GM18873 (cell line): ENCODE results near the gene TMPRSS9.
"Not testable (repeated sequence)": the region's sequence is repeated elsewhere in the genome, so short reads cannot be mapped to it uniquely, and the experiment has no call there.

ENCODE experiments used
- ATAC-seq: cut with Tn5 transposase; IDR thresholded peaks from one replicate; pipeline ENCODE4 v1.9.1; 2021; ENCODE audit warnings: mild to moderate bottlenecking, moderate library complexity, moderate number of reproducible peaks; ENCODE audit not compliant: unreplicated experiment, low FRiP score

TMPRSS9 gene

GRCh38 chr19:2341244-2341751 is 18.8 kb upstream of the TMPRSS9 start:
- ATAC-seq, result no peak

- ATAC-seq, result no peak
Measured at GRCh38 chr19:2341982-2342381, 18.1 kb upstream of the TMPRSS9 start.

- ATAC-seq, result no peak
Measured at GRCh38 chr19:2342656-2343288, 17.3 kb upstream of the TMPRSS9 start.

GRCh38 chr19:2343289-2343982 is 16.6 kb upstream of the TMPRSS9 start:
- no peak for ATAC-seq

- no peak for ATAC-seq
Measured at GRCh38 chr19:2344381-2344870, 15.6 kb upstream of the TMPRSS9 start.

GRCh38 chr19:2345076-2345475 is 15.0 kb upstream of the TMPRSS9 start:
- no peak for ATAC-seq

- no peak for ATAC-seq
Measured at GRCh38 chr19:2345794-2346663, 14.0 kb upstream of the TMPRSS9 start.

- not testable (repeated sequence) for ATAC-seq
Measured at GRCh38 chr19:2349818-2350217, 10.2 kb upstream of the TMPRSS9 start.

GRCh38 chr19:2350656-2351055 is 9.4 kb upstream of the TMPRSS9 start:
- no peak for ATAC-seq

GRCh38 chr19:2351591-2351990 is 8.5 kb upstream of the TMPRSS9 start:
- no peak for ATAC-seq

GRCh38 chr19:2352121-2352520 is 7.9 kb upstream of the TMPRSS9 start:
- no peak for ATAC-seq

- ATAC-seq, result no peak
Measured at GRCh38 chr19:2353159-2353886, 6.7 kb upstream of the TMPRSS9 start.

- no peak for ATAC-seq
Measured at GRCh38 chr19:2353887-2354592, 6.0 kb upstream of the TMPRSS9 start.

GRCh38 chr19:2354670-2355069 is 5.4 kb upstream of the TMPRSS9 start:
- no peak for ATAC-seq

- no peak for ATAC-seq
Measured at GRCh38 chr19:2355168-2356035, 4.7 kb upstream of the TMPRSS9 start.

GRCh38 chr19:2356036-2356646 is 3.9 kb upstream of the TMPRSS9 start:
- ATAC-seq, result no peak

GRCh38 chr19:2357279-2358206 is 2.5 kb upstream of the TMPRSS9 start:
- ATAC-seq, result no peak
